ENCODE results near the gene TMEM184B.
A peak's percentile ranks its signal among the peaks of the same experiment; 100 is the strongest.

The TMEM184B gene

DNA sequence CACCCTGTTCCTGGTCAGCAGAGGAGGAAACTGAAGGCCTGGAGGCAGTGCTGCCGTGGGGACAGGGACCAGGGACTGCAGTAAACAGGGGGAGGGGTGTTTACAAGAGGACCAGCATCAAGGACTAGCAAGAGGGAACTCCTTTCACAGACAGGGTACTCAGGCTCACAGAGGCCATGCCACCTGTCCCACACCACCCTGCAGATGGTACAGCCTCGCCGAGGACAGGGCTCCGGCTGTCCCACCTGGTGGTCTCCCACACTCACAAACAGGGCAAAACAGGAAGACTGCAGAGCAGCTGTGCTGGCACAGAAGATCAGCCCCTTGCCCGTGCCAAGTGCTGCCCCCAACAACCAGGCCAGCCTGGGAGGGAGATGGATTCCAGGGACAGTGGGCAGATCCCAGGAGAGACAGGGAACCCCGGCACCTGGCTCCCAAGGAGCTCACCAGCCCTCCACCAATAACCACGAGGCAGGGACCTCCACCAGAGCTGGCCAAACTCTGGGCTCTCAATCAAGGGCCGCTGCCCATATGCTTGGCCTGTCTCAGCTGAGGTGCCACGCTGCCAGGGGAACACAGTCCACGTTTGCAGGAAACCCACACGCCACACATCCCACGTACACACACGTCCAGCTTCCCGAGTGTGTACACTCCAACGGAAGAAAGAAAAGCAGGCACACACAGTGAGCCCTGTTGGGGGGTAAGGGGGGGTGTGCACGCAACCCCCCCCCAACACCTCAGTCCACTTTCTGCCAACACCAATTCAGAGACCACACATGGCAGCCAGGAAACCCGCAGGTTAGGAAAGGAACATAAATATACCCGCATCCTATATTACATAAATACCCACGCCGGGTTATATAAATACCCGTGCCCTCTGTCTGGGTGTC is 42.4 kb upstream of the TMEM184B start:
- Histone ChIP-seq H3K9me3 (no peaks in the 10 kb centered on the region), H3K4me3 (peak overlapping the region; percentile 87), H3K27ac (peak overlapping the region; percentile 98), H3K4me1 (peaks cover 69% of the 10 kb centered on the region), H4K20me1 (peaks cover 64% of the 10 kb centered on the region), H3K4me2 (peak overlapping the region; percentile 87), H3K36me3 (peaks cover 43% of the 10 kb centered on the region), H3K9ac (peak overlapping the region; percentile 98), H3K27me3 (no peaks in the 10 kb centered on the region)
- no peak for TF ChIP-seq Cebpa-rat (IDR thresholded peaks at IDR 0.05)

DNA sequence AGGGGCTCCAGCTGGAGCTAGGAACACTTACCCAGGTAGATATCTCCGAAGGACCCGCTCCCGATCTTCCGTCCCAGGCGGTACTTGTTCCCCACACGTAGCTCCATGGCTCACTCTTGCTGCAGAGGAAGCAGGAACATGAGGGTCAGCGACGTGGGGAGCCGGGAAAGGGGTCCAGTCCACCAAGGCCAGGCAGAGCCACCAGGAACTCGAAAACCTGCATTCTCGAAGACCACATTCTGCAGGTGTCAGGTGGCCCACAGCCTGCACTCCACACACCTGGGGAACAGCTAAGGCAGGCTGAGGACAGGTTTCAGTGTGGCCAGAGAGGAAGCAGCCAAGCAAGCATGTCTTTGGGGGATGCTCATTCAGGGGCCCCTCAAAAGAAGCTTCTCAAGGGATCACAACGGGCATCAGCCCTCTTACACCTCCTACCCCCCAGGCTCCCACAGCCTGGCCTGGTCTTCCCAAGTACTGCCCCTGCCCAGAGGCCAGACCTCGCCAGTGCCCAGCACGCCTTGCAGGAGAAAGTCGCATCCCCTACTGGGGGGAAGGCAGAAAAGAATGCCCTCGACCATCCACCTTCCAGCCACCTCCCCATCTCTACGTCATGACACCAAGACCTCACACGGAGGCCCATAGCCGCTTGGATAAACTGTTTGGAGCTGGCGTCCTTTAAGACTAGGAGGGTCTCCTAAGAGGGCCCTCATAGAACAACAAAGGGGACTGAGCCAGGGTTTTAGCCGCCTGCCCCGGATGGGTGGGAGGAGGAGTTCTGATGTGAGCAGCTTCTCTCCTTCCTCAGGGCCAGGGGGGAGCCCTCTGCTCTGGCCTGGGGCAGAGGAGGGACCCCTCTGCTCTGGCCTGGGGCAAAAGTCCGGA is 41.5 kb upstream of the TMEM184B start:
- H3K4me3 ChIP-seq, result peak overlapping the region; percentile 87
- peak overlapping the region; percentile 98 for H3K27ac ChIP-seq
- no peaks in the 10 kb centered on the region for H3K9me3 ChIP-seq
- no peak for TF ChIP-seq Cebpa-rat (IDR thresholded peaks at IDR 0.05)
- H3K4me2 ChIP-seq, result peak overlapping the region; percentile 87
- peaks cover 78% of the 10 kb centered on the region for H3K4me1 ChIP-seq
- H4K20me1 ChIP-seq, result peaks cover 73% of the 10 kb centered on the region
- peaks cover 52% of the 10 kb centered on the region for H3K36me3 ChIP-seq
- H3K27me3 ChIP-seq, result no peaks in the 10 kb centered on the region
- H3K9ac ChIP-seq, result peak overlapping the region; percentile 98

DNA sequence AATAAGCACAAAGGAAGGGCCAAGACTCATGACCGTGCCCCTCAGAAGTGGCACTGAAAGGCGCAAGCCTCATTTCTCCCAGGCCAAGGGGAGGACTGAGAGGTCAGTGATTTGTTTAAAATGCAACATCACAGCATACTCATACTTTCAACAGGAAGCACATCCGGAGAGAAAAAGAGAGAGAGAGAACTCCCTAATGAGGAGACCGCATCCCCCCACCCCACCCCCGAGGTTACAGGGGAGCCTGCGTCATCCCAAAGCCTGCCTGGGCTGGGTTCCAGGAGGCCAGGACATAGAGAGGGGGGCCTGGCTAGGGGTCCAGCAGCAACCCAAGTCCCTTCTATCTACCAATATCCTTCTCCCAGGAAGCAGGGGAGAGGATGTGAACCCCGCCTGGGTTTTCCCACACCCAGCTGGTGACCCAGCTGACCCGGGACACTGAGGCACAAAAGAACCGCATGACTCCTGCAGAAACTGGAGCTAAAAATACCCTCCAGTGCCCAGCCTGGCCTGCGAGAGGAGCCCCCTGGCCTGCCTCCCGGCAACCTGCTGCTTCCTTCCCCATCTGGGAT is 40.7 kb upstream of the TMEM184B start:
- Histone ChIP-seq H3K9ac (peak overlapping the region; percentile 98), H3K27me3 (no peaks in the 10 kb centered on the region), H3K4me2 (peak overlapping the region; percentile 87), H4K20me1 (peaks cover 81% of the 10 kb centered on the region), H3K36me3 (peaks cover 60% of the 10 kb centered on the region), H3K4me3 (peak overlapping the region; percentile 87), H3K9me3 (no peaks in the 10 kb centered on the region), H3K4me1 (peaks cover 82% of the 10 kb centered on the region), H3K27ac (peak overlapping the region; percentile 98)
- TF ChIP-seq Cebpa-rat (IDR thresholded peaks at IDR 0.05), result no peak

DNA sequence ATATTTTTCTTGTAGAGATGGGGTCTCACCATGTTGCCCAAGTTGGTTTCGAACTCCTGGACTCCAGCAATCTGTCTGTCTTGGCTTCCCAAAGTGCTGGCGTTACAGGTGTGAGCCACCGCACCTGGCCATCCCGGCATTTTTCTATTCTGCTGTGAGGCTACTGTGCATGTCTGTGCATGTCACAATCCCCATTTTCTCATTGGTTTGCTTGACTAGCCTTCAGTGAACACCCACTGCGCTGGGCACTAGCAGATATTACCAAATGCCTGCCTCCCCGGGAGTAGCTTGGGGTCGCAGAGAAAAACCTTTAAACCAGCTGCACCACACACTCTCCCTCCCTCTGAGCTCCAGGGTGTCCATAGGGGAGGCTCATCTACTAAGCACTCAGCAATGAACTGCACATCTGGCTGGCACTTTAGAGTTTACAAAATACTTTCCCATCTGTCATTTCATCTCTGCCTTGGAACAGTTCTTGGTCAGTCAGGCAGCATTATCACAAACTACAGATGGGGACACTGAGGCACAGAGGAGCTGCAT is 39.5 kb upstream of the TMEM184B start:
- Histone ChIP-seq H3K36me3 (peaks cover 71% of the 10 kb centered on the region), H4K20me1 (peaks cover 92% of the 10 kb centered on the region), H3K9me3 (no peaks in the 10 kb centered on the region), H3K27ac (peak overlapping the region; percentile 20; the same call in 1 of the 2 replicates), H3K9ac (peak overlapping the region; percentile 21; the same call in 1 of the 2 replicates), H3K4me3 (no peak overlapping the region), H3K27me3 (no peaks in the 10 kb centered on the region), H3K4me2 (peak overlapping the region; percentile 87), H3K4me1 (peaks cover 83% of the 10 kb centered on the region)
- TF ChIP-seq Cebpa-rat (IDR thresholded peaks at IDR 0.05), result no peak

DNA sequence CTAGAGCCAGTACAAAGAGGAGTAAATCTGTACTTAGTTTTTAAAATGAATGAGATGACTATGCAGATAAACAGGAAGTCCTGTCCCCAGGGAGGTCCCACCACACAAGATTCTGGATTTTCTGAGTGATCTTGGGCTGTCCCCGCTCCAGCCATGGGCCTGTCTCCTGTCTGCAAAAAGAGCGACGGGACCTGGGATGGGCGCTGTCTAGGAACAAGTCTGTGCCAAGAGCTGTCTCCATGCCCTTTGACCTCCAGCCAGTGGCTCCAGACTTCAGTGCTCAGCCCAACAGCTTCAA is 38.5 kb upstream of the TMEM184B start:
- Histone ChIP-seq H3K9me3 (no peaks in the 10 kb centered on the region), H3K36me3 (peaks cover 78% of the 10 kb centered on the region), H3K4me1 (peaks cover 93% of the 10 kb centered on the region), H4K20me1 (peaks cover 100% of the 10 kb centered on the region), H3K4me3 (no peak overlapping the region), H3K27me3 (no peaks in the 10 kb centered on the region), H3K4me2 (peak overlapping the region; percentile 87), H3K9ac (peak overlapping the region; percentile 21; the same call in 1 of the 2 replicates), H3K27ac (peak overlapping the region; percentile 43; the same call in 1 of the 2 replicates)
- TF ChIP-seq Cebpa-rat (IDR thresholded peaks at IDR 0.05), result no peak

DNA sequence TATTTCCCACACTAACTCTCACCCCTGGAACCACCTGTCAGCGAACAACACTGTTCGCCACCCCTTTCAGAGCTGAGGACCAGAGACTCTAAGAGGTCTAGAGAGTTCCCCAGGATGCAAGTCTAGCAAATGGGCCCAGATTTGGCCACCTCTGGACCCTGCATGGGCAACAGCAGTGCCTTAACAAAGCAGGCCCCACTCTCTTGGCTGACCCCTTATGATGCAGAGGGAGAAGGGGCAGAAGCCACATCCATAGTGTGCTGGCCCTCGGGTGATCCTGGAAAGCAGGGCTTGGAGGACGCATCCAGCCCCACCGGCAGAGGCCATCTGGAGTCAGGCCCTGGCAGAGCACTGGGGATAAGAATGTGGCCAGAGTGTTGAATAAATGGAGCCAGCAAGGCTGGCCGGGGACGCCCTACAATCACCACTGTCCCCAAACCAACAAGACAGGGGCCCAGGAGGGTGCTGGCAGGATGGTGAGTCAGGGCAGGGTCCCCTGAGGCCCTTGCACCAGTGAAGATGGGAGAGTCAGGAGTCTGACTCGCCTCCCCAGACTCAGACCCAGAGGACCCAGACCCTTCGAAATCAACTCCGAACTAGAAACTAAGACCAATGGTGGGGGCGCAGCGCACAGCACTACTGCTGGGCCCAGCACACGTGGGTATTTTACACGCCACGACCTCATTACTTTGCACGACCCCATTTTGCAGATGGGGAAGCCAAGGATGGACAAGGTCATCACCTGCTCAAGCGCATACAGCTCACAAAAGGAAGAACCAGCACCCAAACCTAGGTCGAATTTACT is 37.9 kb upstream of the TMEM184B start:
- H3K4me2 ChIP-seq, result peak overlapping the region; percentile 87
- H3K4me1 ChIP-seq, result peaks cover 99% of the 10 kb centered on the region
- no peaks in the 10 kb centered on the region for H3K9me3 ChIP-seq
- H3K36me3 ChIP-seq, result peaks cover 78% of the 10 kb centered on the region
- H3K27ac ChIP-seq, result peak overlapping the region; percentile 43; the same call in 1 of the 2 replicates
- TF ChIP-seq Cebpa-rat (IDR thresholded peaks at IDR 0.05), result no peak
- H3K27me3 ChIP-seq, result no peaks in the 10 kb centered on the region
- H3K9ac ChIP-seq, result peak overlapping the region; percentile 27; the same call in 1 of the 2 replicates
- H3K4me3 ChIP-seq, result no peak overlapping the region
- H4K20me1 ChIP-seq, result peaks cover 100% of the 10 kb centered on the region

DNA sequence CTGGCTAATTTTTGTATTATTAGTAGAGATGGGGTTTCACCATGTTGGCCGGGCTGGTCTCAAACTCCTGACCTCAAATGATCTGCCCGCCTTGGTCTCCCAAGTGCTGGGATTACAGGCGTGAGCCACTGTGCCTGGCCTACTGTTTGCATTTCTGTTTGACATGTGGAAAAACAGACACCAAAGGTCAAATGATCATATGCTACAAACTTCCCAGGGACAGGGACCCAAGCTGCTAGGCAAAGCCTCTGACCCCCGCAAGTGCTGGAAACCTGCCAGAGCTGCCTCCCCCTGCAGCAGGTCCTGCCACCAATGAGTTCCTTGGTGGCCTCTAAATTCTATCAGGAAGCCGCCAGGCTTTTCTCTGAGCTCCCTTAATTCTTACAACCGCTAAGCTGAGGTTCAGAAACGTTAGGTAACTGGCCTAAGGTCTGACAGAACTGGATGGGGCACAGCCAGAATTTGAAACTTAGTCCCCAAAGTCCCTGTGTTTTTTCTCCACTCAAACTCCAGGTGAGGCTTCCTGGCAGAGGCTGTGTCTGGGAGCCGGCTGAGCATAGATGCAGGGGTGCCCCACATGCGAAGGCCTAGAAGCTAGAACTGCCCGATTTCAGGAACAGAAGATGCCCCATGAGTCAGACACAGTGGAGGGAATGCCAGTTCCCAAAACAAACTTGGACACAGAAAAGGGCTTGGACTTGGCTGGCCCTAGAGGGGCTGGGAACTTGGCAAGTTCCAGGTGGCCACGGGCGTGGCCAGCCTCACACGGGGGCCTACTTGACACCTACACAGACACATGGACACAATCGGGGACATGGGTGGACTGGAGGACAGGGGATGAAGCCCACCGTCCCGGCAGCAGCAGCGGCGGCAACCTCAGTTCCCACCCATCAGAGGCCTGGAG is 37.1 kb upstream of the TMEM184B start:
- Histone ChIP-seq H3K27ac (peak overlapping the region; percentile 43), H3K36me3 (peaks cover 81% of the 10 kb centered on the region), H3K4me1 (peaks cover 100% of the 10 kb centered on the region), H4K20me1 (peaks cover 100% of the 10 kb centered on the region), H3K27me3 (no peaks in the 10 kb centered on the region), H3K4me3 (no peak overlapping the region), H3K9ac (peak overlapping the region; percentile 27; the same call in 1 of the 2 replicates), H3K9me3 (no peaks in the 10 kb centered on the region), H3K4me2 (peak overlapping the region; percentile 87)
- TF ChIP-seq Cebpa-rat (IDR thresholded peaks at IDR 0.05), result no peak
